ENCODE results near the gene TRIM28. TPM values are rescaled to one million over a fixed set of nuclear protein-coding genes. Genes with fewer than 3 reads are reported as not detected.
A peak's percentile ranks its signal among the peaks of the same experiment; 100 is the strongest.
"Not testable (repeated sequence)": the region's sequence is repeated elsewhere in the genome, so short reads cannot be mapped to it uniquely, and the experiment has no call there.

TRIM28 gene
- total RNA-seq, 1 donor from 2014 or later = 687 TPM

GRCh38 chr19:58529405-58529804 lies 14.5 kb upstream of the TRIM28 start:
- Mint-ChIP-seq H3K27me3 (ENCODE audit: insufficient read depth) (peaks cover 8% of the 10 kb centered on the region), H3K4me3 (no peak overlapping the region), H3K36me3 (ENCODE audit: low read depth) (no peaks in the 10 kb centered on the region), H3K9me3 (no peaks in the 10 kb centered on the region), H3K27ac (no peak overlapping the region), H3K4me1 (ENCODE audit: low read depth) (no peaks in the 10 kb centered on the region)
- DNase-seq (ENCODE audit: low spot score) = no peak
- intact Hi-C loops (cut with micrococcal nuclease) = no loop called here

- H3K27me3 Mint-ChIP-seq (ENCODE audit: insufficient read depth) = peaks cover 8% of the 10 kb centered on the region
These were observed 12.6 kb upstream of the TRIM28 start for GRCh38 chr19:58531034-58531840.

GRCh38 chr19:58535857-58536256 lies 8.0 kb upstream of the TRIM28 start:
- intact Hi-C loops (cut with micrococcal nuclease) = no loop called here
- DNase-seq (ENCODE audit: low spot score) = no peak
- Mint-ChIP-seq H3K27ac (no peak overlapping the region), H3K9me3 (no peaks in the 10 kb centered on the region), H3K27me3 (ENCODE audit: insufficient read depth) (peaks cover 13% of the 10 kb centered on the region), H3K36me3 (ENCODE audit: low read depth) (no peaks in the 10 kb centered on the region), H3K4me3 (no peak overlapping the region), H3K4me1 (ENCODE audit: low read depth) (peaks cover 5% of the 10 kb centered on the region)

More at GRCh38 chr19:58531034-58531840, 12.6 kb upstream of the TRIM28 start:
- no peaks in the 10 kb centered on the region for H3K36me3 Mint-ChIP-seq (ENCODE audit: low read depth)
- DNase-seq (ENCODE audit: low spot score) = no peak
- intact Hi-C loops (cut with micrococcal nuclease) = no loop called here
- no peaks in the 10 kb centered on the region for H3K4me1 Mint-ChIP-seq (ENCODE audit: low read depth)
- no peak overlapping the region for H3K4me3 Mint-ChIP-seq
- H3K27ac Mint-ChIP-seq = no peak overlapping the region
- no peaks in the 10 kb centered on the region for H3K9me3 Mint-ChIP-seq

- Mint-ChIP-seq H3K9me3 (no peaks in the 10 kb centered on the region), H3K27ac (peak overlapping the region; percentile 63)
These were observed 6.7 kb upstream of the TRIM28 start for GRCh38 chr19:58536852-58537798.

GRCh38 chr19:58538257-58539168 lies 5.4 kb upstream of the TRIM28 start:
- Mint-ChIP-seq H3K27ac (peak overlapping the region; percentile 73), H3K9me3 (no peaks in the 10 kb centered on the region), H3K4me3 (peak overlapping the region; percentile 69), H3K36me3 (ENCODE audit: low read depth) (no peaks in the 10 kb centered on the region), H3K4me1 (ENCODE audit: low read depth) (peaks cover 6% of the 10 kb centered on the region), H3K27me3 (ENCODE audit: insufficient read depth) (peaks cover 8% of the 10 kb centered on the region)
- intact Hi-C loops (cut with micrococcal nuclease) = loop anchor here (1.0 kb wide), 1 partner anchor 18 kb away; no protein-coding TSS in a partner anchor
- DNase-seq (ENCODE audit: low spot score) = no peak

More at GRCh38 chr19:58536852-58537798, 6.7 kb upstream of the TRIM28 start:
- Mint-ChIP-seq H3K4me3 (peak overlapping the region; percentile 30), H3K36me3 (ENCODE audit: low read depth) (no peaks in the 10 kb centered on the region), H3K27me3 (ENCODE audit: insufficient read depth) (peaks cover 10% of the 10 kb centered on the region), H3K4me1 (ENCODE audit: low read depth) (peaks cover 5% of the 10 kb centered on the region)
- no peak for DNase-seq (ENCODE audit: low spot score)
- intact Hi-C loops (cut with micrococcal nuclease) = no loop called here

GRCh38 chr19:58539169-58539559 lies 4.7 kb upstream of the TRIM28 start:
- H3K36me3 Mint-ChIP-seq (ENCODE audit: low read depth); DNase-seq (ENCODE audit: low spot score); H3K27ac Mint-ChIP-seq; intact Hi-C loops (cut with micrococcal nuclease); H3K27me3 Mint-ChIP-seq (ENCODE audit: insufficient read depth); H3K9me3 Mint-ChIP-seq: not testable (repeated sequence)
- peaks cover 11% of the 10 kb centered on the region for H3K4me1 Mint-ChIP-seq (ENCODE audit: low read depth)
- H3K4me3 Mint-ChIP-seq = peak overlapping the region; percentile 37

GRCh38 chr19:58542641-58543372 lies 1.1 kb upstream of the TRIM28 start:
- intact Hi-C loops (cut with micrococcal nuclease); H3K27me3 Mint-ChIP-seq (ENCODE audit: insufficient read depth): not testable (repeated sequence)

GRCh38 chr19:58544591-58545285 lies 874 bp downstream of the TRIM28 start:
- intact Hi-C loops (cut with micrococcal nuclease) = loop anchor here (1.0 to 2.0 kb wide), 7 partner anchors 11 to 78 kb away; partner anchors contain the start of genes CHMP2A, MZF1, ZBTB45 and ZNF324

More at GRCh38 chr19:58542641-58543372, 1.1 kb upstream of the TRIM28 start:
- H3K9me3 Mint-ChIP-seq; H3K4me3 Mint-ChIP-seq; DNase-seq (ENCODE audit: low spot score): not testable (repeated sequence)
- Mint-ChIP-seq H3K36me3 (ENCODE audit: low read depth) (peaks cover 23% of the 10 kb centered on the region), H3K4me1 (ENCODE audit: low read depth) (peaks cover 28% of the 10 kb centered on the region), H3K27ac (peak overlapping the region; percentile 20)

GRCh38 chr19:58545286-58546018 lies 1.6 kb downstream of the TRIM28 start:
- intact Hi-C loops (cut with micrococcal nuclease) = loop anchor here (2.0 kb wide), 1 partner anchor 79 kb away; the partner anchor contains the start of gene ZNF324
- H3K4me1 Mint-ChIP-seq (ENCODE audit: low read depth) = peaks cover 23% of the 10 kb centered on the region
- no peaks in the 10 kb centered on the region for H3K27me3 Mint-ChIP-seq (ENCODE audit: insufficient read depth)
- H3K36me3 Mint-ChIP-seq (ENCODE audit: low read depth) = peaks cover 36% of the 10 kb centered on the region
- peak overlapping the region; percentile 94 for H3K4me3 Mint-ChIP-seq
- peak overlapping the region; percentile 79 for H3K27ac Mint-ChIP-seq
- no peaks in the 10 kb centered on the region for H3K9me3 Mint-ChIP-seq
- no peak for DNase-seq (ENCODE audit: low spot score)

More at GRCh38 chr19:58544591-58545285, 874 bp downstream of the TRIM28 start:
- no peak for DNase-seq (ENCODE audit: low spot score)
- H3K27me3 Mint-ChIP-seq (ENCODE audit: insufficient read depth) = peaks cover 2% of the 10 kb centered on the region
- peak overlapping the region; percentile 79 for H3K27ac Mint-ChIP-seq
- no peaks in the 10 kb centered on the region for H3K9me3 Mint-ChIP-seq
- peak overlapping the region; percentile 94 for H3K4me3 Mint-ChIP-seq
- peaks cover 23% of the 10 kb centered on the region for H3K4me1 Mint-ChIP-seq (ENCODE audit: low read depth)
- peaks cover 33% of the 10 kb centered on the region for H3K36me3 Mint-ChIP-seq (ENCODE audit: low read depth)

- Mint-ChIP-seq H3K27ac (peak overlapping the region; percentile 79), H3K36me3 (ENCODE audit: low read depth) (peaks cover 41% of the 10 kb centered on the region), H3K4me1 (ENCODE audit: low read depth) (peaks cover 23% of the 10 kb centered on the region), H3K9me3 (no peaks in the 10 kb centered on the region), H3K4me3 (peak overlapping the region; percentile 94), H3K27me3 (ENCODE audit: insufficient read depth) (no peaks in the 10 kb centered on the region)
- no peak for DNase-seq (ENCODE audit: low spot score)
- intact Hi-C loops (cut with micrococcal nuclease) = no loop called here
These were observed 2.2 kb downstream of the TRIM28 start for GRCh38 chr19:58546019-58546530.
